GM23248 (cell line): Measurements from ENCODE around the gene NCK2. TPM values are rescaled to one million over a fixed set of nuclear protein-coding genes. Genes with fewer than 3 reads are reported as not detected.
"Not testable (repeated sequence)": the region's sequence is repeated elsewhere in the genome, so short reads cannot be mapped to it uniquely, and the experiment has no call there.

Experiments used
- DNase-seq: peaks from one replicate; pipeline ENCODE4 v3.0.0-alpha.2; 2015
- H2AFZ ChIP-seq: fragments of 200-600 bp; sonication (generic); 2 replicates; pipeline ENCODE4 v1.6.1; 2016; ENCODE audit warnings: antibody characterized with exemption
- H3F3A ChIP-seq: fragments of 200-600 bp; sonication (generic); 2 replicates; pipeline ENCODE4 v1.6.1; 2016; ENCODE audit warnings: mild to moderate bottlenecking, antibody characterized with exemption, mixed run types; ENCODE audit not compliant: insufficient read depth
- H3K27ac ChIP-seq: fragments of 200-600 bp; sonication (generic); 2 replicates; pipeline ENCODE4 v1.5.1; 2016; ENCODE audit warnings: mild to moderate bottlenecking
- H3K27me3 ChIP-seq: fragments of 200-600 bp; sonication (generic); replicated peaks from 2 replicates; pipeline ENCODE4 v1.6.1; 2016; ENCODE audit warnings: mild to moderate bottlenecking; ENCODE audit not compliant: insufficient read depth
- H3K36me3 ChIP-seq: fragments of 200-600 bp; sonication (generic); 2 replicates; pipeline ENCODE4 v1.6.1; 2016; ENCODE audit warnings: low read depth, mild to moderate bottlenecking
- H3K4me1 ChIP-seq: fragments of 200-600 bp; sonication (generic); 2 replicates; pipeline ENCODE4 v1.6.1; 2016; ENCODE audit warnings: mild to moderate bottlenecking; ENCODE audit not compliant: insufficient read depth
- H3K4me2 ChIP-seq: fragments of 200-600 bp; sonication (generic); one replicate; pipeline ENCODE4 v1.6.1; 2016; ENCODE audit warnings: mild to moderate bottlenecking; ENCODE audit not compliant: unreplicated experiment
- H3K4me3 ChIP-seq: fragments of 200-600 bp; sonication (generic); 2 replicates; pipeline ENCODE4 v1.5.1; 2016; ENCODE audit warnings: mild to moderate bottlenecking
- H3K79me2 ChIP-seq: fragments of 200-600 bp; sonication (generic); 2 replicates; pipeline ENCODE4 v1.6.1; 2016; ENCODE audit warnings: mild to moderate bottlenecking; ENCODE audit not compliant: insufficient read depth
- H3K9ac ChIP-seq: fragments of 200-600 bp; sonication (generic); 2 replicates; pipeline ENCODE4 v1.6.1; 2016; ENCODE audit warnings: mild to moderate bottlenecking
- H3K9me2 ChIP-seq: fragments of 200-600 bp; sonication (generic); 2 replicates; pipeline ENCODE4 v1.6.1; 2016; ENCODE audit warnings: mixed run types, mild to moderate bottlenecking, moderate library complexity; ENCODE audit not compliant: insufficient read depth
- H3K9me3 ChIP-seq: fragments of 200-600 bp; sonication (generic); one replicate; pipeline ENCODE4 v1.6.1; 2017; ENCODE audit warnings: low read depth
- H4K20me1 ChIP-seq: fragments of 200-600 bp; sonication (generic); 2 replicates; pipeline ENCODE4 v1.6.0; 2016; ENCODE audit not compliant: insufficient read depth
- EZH2 ChIP-seq: fragments of 200-600 bp; sonication (generic); IDR thresholded peaks from 2 replicates; pipeline ENCODE4 v1.6.1; 2018; ENCODE audit warnings: antibody characterized with exemption, mild to moderate bottlenecking; ENCODE audit not compliant: insufficient read depth, poor library complexity, severe bottlenecking
- EZH2phosphoT487 ChIP-seq: fragments of 200-600 bp; sonication (generic); IDR thresholded peaks from 2 replicates; pipeline ENCODE4 v1.6.1; 2018; ENCODE audit warnings: antibody characterized with exemption, moderate library complexity, mild to moderate bottlenecking, low read depth; ENCODE audit not compliant: insufficient read depth
- WGBS, 2 experiments: methylation state at CpG; one replicate each; pipeline ENCODE4 v1.1.6; 2015 to 2017; ENCODE audit warnings: low lambda C conversion rate in 2 of 2, low coverage in 1 of 2; ENCODE audit errors: missing lambda C conversion rate in 2 of 2; 5-methylcytosine and 5-hydroxymethylcytosine counted together
- in situ Hi-C: fragments of 300-500 bp; cut with MboI; formaldehyde crosslinking; loops from 2 replicates; pipeline ENCODE4 v1.15.0; 2020
- polyA plus RNA-seq: library from polyadenylated mRNA; unstranded; fragments of >200 nt; fragmentation: Nextera tagmentation; extraction: Ambion mirVana; gene quantifications from 2 replicates; pipeline ENCODE4 v1.2.1, GENCODE V29; 2016
- total RNA-seq: library from RNA; depleted of rRNA; stranded (reverse); fragments of >200 nt; shearing (Covaris generic); gene quantifications from 2 replicates; pipeline ENCODE4 v1.2.3, GENCODE V29; 2014

Gene NCK2
- total and polyA plus RNA-seq, 2 experiments from 2014 or later, result 5.1 to 25.2 TPM

- Histone ChIP-seq H3K36me3 (no peaks in the 10 kb centered on the region), H3F3A (no peaks in the 10 kb centered on the region), H2AFZ (no peak overlapping the region), H4K20me1 (no peaks in the 10 kb centered on the region; the same call in 1 of the 2 replicates), H3K9me3 (no peaks in the 10 kb centered on the region), H3K9me2 (no peaks in the 10 kb centered on the region), H3K79me2 (peaks cover 74% of the 10 kb centered on the region), H3K4me3 (no peak overlapping the region), H3K27me3 (no peaks in the 10 kb centered on the region), H3K27ac (no peak overlapping the region), H3K9ac (no peak overlapping the region), H3K4me1 (peaks cover 13% of the 10 kb centered on the region; the same call in 1 of the 2 replicates), H3K4me2 (no peak overlapping the region)
- TF ChIP-seq EZH2 (no peak), EZH2phosphoT487 (no peak)
- in situ Hi-C loops, result no loop called here
- 77 to 78% methylated on average over 6 of the region's 6 CpGs for WGBS, 2 experiments
- no peak for DNase-seq
Measured at GRCh38 chr2:105768176-105768575, 23.5 kb downstream of the NCK2 start.

- Histone ChIP-seq H3K9me2 (no peaks in the 10 kb centered on the region), H3K9ac (no peak overlapping the region), H3K27me3 (no peaks in the 10 kb centered on the region), H3K4me1 (peaks cover 13% of the 10 kb centered on the region; the same call in 1 of the 2 replicates), H3F3A (no peaks in the 10 kb centered on the region), H4K20me1 (no peaks in the 10 kb centered on the region; the same call in 1 of the 2 replicates), H3K9me3 (no peaks in the 10 kb centered on the region), H3K4me2 (no peak overlapping the region), H3K79me2 (peaks cover 73% of the 10 kb centered on the region), H2AFZ (no peak overlapping the region), H3K36me3 (no peaks in the 10 kb centered on the region), H3K27ac (no peak overlapping the region; the same call in 1 of the 2 replicates), H3K4me3 (no peak overlapping the region)
- peak; percentile 58 for DNase-seq
- no peak for TF ChIP-seq EZH2phosphoT487
- no peak for TF ChIP-seq EZH2
- in situ Hi-C loops, result no loop called here
- 58 to 61% methylated on average over 6 of the region's 6 CpGs for WGBS, 2 experiments
Measured at GRCh38 chr2:105768961-105769452, 24.3 kb downstream of the NCK2 start.

- Histone ChIP-seq H3K4me3 (no peak overlapping the region), H3F3A (no peaks in the 10 kb centered on the region), H3K4me1 (peaks cover 13% of the 10 kb centered on the region; the same call in 1 of the 2 replicates), H3K9ac (no peak overlapping the region), H3K4me2 (no peak overlapping the region), H3K79me2 (peaks cover 73% of the 10 kb centered on the region), H3K27me3 (no peaks in the 10 kb centered on the region), H3K27ac (no peak overlapping the region; the same call in 1 of the 2 replicates), H3K36me3 (no peaks in the 10 kb centered on the region), H3K9me2 (no peaks in the 10 kb centered on the region), H4K20me1 (no peaks in the 10 kb centered on the region; the same call in 1 of the 2 replicates), H2AFZ (no peak overlapping the region), H3K9me3 (no peaks in the 10 kb centered on the region)
- in situ Hi-C loops, result no loop called here
- DNase-seq, result no peak
- TF ChIP-seq EZH2 (no peak), EZH2phosphoT487 (no peak)
- 92 to 93% methylated on average over 9 of the region's 9 CpGs for WGBS, 2 experiments
Measured at GRCh38 chr2:105769504-105769903, 24.8 kb downstream of the NCK2 start.

- no peaks in the 10 kb centered on the region for H3K27me3 ChIP-seq
- no peak overlapping the region for H2AFZ ChIP-seq
- no peak overlapping the region for H3K4me2 ChIP-seq
- DNase-seq, result no peak
- H3K4me3 ChIP-seq, result no peak overlapping the region
- H3K9me2 ChIP-seq, result no peaks in the 10 kb centered on the region
- peaks cover 70% of the 10 kb centered on the region for H3K79me2 ChIP-seq
- no peaks in the 10 kb centered on the region for H3K36me3 ChIP-seq
- 98 to 100% methylated on average over 1 of the region's 1 CpG for WGBS, 2 experiments
- in situ Hi-C loops, result no loop called here
- peaks cover 13% of the 10 kb centered on the region; the same call in 1 of the 2 replicates for H3K4me1 ChIP-seq
- H3K9me3 ChIP-seq, result no peaks in the 10 kb centered on the region
- no peak overlapping the region for H3K27ac ChIP-seq
- no peaks in the 10 kb centered on the region; the same call in 1 of the 2 replicates for H4K20me1 ChIP-seq
- TF ChIP-seq EZH2phosphoT487 (no peak), EZH2 (no peak)
- no peaks in the 10 kb centered on the region for H3F3A ChIP-seq
- H3K9ac ChIP-seq, result no peak overlapping the region
Measured at GRCh38 chr2:105770149-105770548, 25.4 kb downstream of the NCK2 start.

- H3K9me3 ChIP-seq, H4K20me1 ChIP-seq, H3K27me3 ChIP-seq, in situ Hi-C loops, H3K27ac ChIP-seq, H3K9me2 ChIP-seq, DNase-seq, H3F3A ChIP-seq, H3K4me2 ChIP-seq, H2AFZ ChIP-seq, H3K36me3 ChIP-seq, H3K9ac ChIP-seq, H3K4me3 ChIP-seq: not testable (repeated sequence)
- Histone ChIP-seq H3K4me1 (peaks cover 13% of the 10 kb centered on the region; the same call in 1 of the 2 replicates), H3K79me2 (peaks cover 73% of the 10 kb centered on the region)
- WGBS, 2 experiments, result 86 to 88% methylated on average over 7 of the region's 7 CpGs
Measured at GRCh38 chr2:105771291-105771690, 26.6 kb downstream of the NCK2 start.
